Stromal cell of bone marrow (primary cell): ENCODE measurements around the gene ZFP36.

Experiments
- DNase-seq: peaks from one replicate; pipeline ENCODE4 v3.0.0-alpha.2; 2012; ENCODE audit warnings: low read depth

Gene ZFP36

DNA sequence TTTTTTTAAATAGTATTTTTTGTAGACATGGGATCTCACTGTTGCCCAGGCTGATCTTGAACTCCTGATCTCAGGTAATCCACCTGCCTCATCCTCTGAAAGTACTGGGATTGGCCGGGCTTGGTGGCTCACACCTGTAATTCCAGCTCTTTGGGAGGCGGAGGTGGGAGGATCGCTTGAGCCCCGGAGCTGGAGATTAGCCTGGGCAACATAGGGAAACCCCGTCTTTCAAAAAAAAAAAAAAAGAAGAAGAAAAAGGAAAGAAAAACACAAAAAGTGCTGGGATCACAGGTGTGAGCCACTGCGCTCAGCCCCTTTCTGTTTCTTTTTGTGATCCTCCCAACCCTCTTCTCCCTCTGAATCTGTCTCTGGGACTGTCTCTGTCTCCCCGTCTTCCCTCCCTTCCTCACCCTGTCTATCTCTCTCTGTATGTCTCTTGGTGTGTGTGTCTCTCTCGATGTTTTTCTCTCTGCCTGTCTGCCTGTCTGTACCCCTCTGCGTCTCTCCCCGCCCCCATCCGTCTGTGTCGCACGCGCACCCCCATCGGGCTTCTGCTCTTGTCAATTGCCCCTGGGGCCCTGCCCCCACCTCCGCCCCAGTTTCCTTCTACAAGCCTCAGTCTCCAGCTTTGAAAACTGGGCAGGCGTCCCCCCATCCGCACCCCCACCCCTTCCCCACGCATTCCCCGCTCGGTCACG, 540 bp upstream of the ZFP36 start:
- no peak for DNase-seq

- DNase-seq: no peak
These were observed 688 bp downstream of the ZFP36 start for GRCh38 chr19:39407410-39407659.

GRCh38 chr19:39407660-39408391, 1.2 kb downstream of the ZFP36 start:
- DNase-seq: no peak

- DNase-seq: no peak
These were observed 2.0 kb downstream of the ZFP36 start for GRCh38 chr19:39408392-39409207.

- DNase-seq: peak; percentile 62
These were observed 2.8 kb downstream of the ZFP36 start for GRCh38 chr19:39409208-39410016.

- peak; percentile 49 for DNase-seq
These were observed 3.6 kb downstream of the ZFP36 start for GRCh38 chr19:39410017-39410830.

DNA sequence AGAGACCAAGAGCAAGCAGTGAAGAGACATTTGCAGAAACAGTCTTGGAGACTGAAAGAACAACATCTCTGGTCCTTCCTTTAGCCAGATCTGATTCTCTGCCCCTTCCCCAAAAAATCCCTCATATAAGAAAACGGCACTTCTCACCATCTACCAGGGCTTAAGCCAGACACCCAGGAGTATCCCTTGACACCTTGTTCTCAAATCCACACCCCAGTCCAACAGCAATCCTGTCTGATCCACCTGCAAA, 4.1 kb downstream of the ZFP36 start:
- no peak for DNase-seq

DNA sequence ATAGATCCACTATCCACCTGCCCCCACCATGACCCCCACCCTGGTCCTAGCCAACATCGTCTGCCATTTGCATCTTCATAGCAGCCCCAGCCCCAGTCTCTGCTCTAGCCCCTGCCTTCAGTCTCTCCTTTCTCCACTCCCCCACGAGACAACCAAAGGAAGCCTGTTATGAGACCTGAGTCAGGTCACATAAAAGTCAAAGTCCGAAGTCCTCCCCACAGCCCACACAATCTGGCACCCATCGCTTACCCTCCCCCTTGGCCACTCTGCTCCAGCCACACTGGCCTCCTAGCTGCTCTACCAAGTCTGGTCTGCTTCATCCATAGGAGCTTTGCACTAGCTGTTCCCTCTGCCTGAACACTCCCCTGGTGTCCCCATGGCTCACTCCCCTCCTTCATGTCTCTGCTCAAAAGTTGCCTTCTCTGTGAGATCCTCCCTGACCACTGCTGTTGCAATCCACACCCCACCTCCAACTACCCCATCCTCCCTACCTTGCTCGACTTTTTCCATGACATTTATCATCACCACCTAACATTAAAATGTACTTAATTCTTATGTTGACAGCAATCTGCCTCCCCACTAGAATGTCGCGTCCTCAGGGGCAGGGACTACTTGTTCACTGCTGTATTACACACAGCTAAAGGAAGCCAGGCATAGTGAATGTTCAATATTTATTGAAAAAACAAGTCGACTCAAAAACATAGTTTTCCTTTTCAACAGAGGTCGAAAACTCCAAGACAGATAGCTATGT, 4.6 kb downstream of the ZFP36 start:
- DNase-seq: peak; percentile 61

DNA sequence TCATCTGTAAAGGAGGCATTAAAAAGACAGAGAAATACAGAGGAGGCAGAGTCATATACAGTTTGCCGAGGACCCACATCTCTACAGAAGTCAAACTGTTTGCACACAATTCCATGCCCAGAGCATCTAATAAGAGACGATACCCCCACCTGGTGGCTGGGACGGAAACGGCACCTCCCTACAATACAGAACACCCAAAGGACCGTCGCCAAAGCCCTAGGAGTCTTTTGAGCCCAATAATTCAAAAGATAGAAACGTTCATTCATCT, 5.1 kb downstream of the ZFP36 start:
- DNase-seq: peak; percentile 82

- DNase-seq: peak; percentile 99
These were observed 5.6 kb downstream of the ZFP36 start, which contains the start of gene PLEKHG2 for GRCh38 chr19:39412100-39412866. PLEKHG2 (plus strand) TSS chr19:39412669; CDS start chr19:39414087, 1,418 bp downstream.

DNA sequence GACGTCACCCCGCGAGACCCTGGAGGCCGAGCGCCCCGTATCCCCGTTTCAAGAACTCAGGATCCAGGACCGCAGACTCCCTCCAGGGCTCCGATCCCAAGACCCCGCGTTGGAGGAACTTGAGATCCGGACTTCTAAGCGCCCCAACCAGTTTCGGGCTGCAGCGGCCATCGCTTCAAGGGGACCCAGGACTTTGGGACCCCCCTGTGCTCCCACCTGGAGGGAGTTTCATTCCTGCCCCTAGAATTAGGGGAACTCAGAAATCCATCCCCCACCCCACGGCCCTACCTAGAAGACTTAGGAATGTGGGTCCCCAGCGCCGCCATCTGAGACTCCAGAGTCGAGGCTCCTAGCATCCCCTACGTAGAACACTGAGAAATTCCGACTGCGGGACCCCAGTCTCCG, 6.2 kb downstream of the ZFP36 start:
- DNase-seq: no peak

GRCh38 chr19:39413272-39413910, 6.7 kb downstream of the ZFP36 start:
- no peak for DNase-seq

- DNase-seq: no peak
These were observed 7.4 kb downstream of the ZFP36 start for GRCh38 chr19:39413911-39414608.

- no peak for DNase-seq
These were observed 8.7 kb downstream of the ZFP36 start for GRCh38 chr19:39415111-39416046.

GRCh38 chr19:39416152-39417120, 9.8 kb downstream of the ZFP36 start:
- DNase-seq: no peak

- DNase-seq: no peak
These were observed 11.0 kb downstream of the ZFP36 start for GRCh38 chr19:39417463-39418181.
